HG02981 (cell line): Measurements from ENCODE around the gene CHTOP.

Experiments used
- ATAC-seq: cut with Tn5 transposase; IDR thresholded peaks from one replicate; pipeline ENCODE4 v1.9.1; 2021; ENCODE audit warnings: mild to moderate bottlenecking, moderate library complexity; ENCODE audit not compliant: unreplicated experiment

Gene CHTOP

DNA sequence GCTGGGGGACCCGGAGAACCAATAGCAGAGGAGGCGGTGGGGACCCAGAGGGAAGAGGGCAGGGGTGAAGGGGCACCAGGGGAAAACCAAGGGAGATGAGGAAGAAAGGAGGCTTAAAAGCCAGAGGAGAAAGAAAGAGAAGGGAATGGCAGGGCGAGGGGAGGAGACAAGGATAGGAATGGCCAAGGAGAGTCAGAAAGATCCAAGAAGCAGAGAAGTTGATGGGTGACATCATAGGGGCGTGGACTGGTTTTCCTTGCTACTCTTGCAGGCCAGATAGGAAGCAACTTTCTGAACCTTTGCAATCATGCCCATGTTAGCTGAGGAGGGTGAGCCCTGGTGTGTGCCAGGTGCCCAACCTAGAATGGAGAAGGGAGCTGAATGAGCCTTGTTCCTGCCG lies 50.0 kb downstream of the CHTOP start:
- ATAC-seq: no peak

DNA sequence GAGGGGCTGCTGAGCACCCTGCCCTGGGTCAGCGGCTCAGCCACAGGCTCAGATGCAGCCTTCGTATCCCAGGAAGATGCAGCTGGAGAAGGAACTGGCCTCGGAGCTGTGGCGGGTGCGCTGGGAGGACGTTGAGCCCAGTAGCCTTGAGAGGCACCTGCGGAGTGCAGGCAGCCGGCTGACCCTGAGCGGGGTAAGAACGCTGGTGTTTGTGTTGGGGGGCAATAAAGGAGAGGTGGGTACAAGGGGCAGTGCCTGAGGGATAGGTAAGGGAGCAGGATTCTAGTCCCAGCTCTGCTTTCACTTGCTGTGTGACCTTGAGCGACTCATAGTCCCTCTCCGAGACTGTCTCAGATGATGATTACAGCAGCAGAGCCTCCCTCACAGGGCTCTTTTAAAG lies 51.0 kb downstream of the CHTOP start:
- ATAC-seq: no peak

- ATAC-seq: no peak
These were observed 51.9 kb downstream of the CHTOP start for GRCh38 chr1:153685544-153686340.

DNA sequence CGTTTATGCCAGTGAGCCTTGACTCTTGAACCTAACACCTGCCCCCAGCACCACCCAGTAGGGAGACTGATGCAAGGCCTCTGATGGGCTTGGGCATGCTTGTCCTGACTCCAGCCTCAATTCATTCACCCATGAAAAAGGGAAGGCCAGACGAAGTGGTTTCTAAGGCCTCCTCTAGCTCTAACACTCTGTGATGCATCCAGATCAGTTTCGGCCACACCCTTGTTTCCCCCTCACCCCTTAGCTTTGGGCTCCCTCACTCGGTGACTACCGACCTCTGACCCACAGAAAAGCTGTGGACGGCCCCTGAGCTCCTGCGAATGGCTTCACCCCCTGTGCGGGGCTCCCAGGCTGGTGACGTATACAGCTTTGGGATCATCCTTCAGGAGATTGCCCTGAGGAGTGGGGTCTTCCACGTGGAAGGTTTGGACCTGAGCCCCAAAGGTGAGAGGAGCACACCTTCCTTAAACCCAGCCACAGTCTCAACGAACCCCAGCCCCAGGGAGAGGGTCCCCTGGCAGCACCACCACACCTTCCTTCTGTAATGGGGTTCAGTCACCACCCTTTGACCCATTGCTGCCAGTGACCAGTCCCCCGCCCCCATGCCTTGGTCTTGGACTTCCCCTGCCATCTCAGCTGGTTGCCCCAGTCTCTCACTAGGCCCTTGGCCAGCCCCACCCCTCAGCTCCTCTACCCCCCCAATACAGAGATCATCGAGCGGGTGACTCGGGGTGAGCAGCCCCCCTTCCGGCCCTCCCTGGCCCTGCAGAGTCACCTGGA lies 53.7 kb downstream of the CHTOP start:
- no peak for ATAC-seq

DNA sequence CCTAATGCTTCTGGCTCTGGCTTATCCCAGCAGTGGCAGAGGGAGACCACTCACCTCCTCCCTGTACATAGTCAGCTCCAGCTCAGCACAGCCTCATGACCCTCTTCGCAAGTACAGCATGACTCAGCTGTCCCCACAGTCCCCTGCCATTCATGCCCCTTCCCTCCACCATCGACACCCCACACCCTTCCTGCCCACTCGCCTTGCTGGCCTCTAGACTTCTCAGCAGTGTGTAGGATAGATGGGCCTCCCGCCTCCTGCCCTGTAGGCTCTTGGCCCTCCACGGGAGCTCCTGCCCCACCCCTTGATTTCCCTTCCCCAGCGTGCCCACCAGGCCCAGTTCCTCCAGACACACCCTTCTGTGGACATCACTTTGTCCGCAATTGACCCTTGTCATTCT lies 54.4 kb downstream of the CHTOP start:
- no peak for ATAC-seq

GRCh38 chr1:153688736-153689328 lies 55.0 kb downstream of the CHTOP start:
- no peak for ATAC-seq

DNA sequence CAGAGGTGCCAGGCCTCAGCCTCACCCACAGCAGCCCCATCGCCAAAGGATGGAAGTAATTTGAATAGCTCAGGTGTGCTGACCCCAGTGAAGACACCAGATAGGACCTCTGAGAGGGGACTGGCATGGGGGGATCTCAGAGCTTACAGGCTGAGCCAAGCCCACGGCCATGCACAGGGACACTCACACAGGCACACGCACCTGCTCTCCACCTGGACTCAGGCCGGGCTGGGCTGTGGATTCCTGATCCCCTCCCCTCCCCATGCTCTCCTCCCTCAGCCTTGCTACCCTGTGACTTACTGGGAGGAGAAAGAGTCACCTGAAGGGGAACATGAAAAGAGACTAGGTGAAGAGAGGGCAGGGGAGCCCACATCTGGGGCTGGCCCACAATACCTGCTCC lies 59.6 kb downstream of the CHTOP start:
- no peak for ATAC-seq
